ENCODE data around the gene RFX1. TPM values are rescaled to one million over a fixed set of nuclear protein-coding genes. Genes with fewer than 3 reads are reported as not detected.

Gene RFX1
- total RNA-seq, 1 donor from 2014 or later: 4.2 TPM

GRCh38 chr19:13954185-13954584, 51.9 kb downstream of the RFX1 start:
- DNase-seq (ENCODE audit: low read depth): no peak
- H3K4me3 ChIP-seq (ENCODE audit: low read depth, low read length): no peak overlapping the region
- TF ChIP-seq CTCF (conservative IDR thresholded peaks at IDR 0.05; ENCODE audit: low read depth, low read length): no peak

- peak overlapping the region; percentile 77 for H3K4me3 ChIP-seq (ENCODE audit: low read depth, low read length)
- no peak for DNase-seq (ENCODE audit: low read depth)
- peak; percentile 23 for TF ChIP-seq CTCF (conservative IDR thresholded peaks at IDR 0.05; ENCODE audit: low read depth, low read length)
Measured at GRCh38 chr19:13952931-13953531, 53.1 kb downstream of the RFX1 start.

GRCh38 chr19:13952154-13952930, 53.8 kb downstream of the RFX1 start, which contains the start of gene DCAF15:
TSS of gene DCAF15 (plus strand) at chr19:13952509. CDS start at chr19:13952513, 4 bp downstream.
- peak; percentile 86 for DNase-seq (ENCODE audit: low read depth)
- peak within 1 kb of the TSS; percentile 77 for H3K4me3 ChIP-seq (ENCODE audit: low read depth, low read length)
- TF ChIP-seq CTCF (conservative IDR thresholded peaks at IDR 0.05; ENCODE audit: low read depth, low read length): no peak

- no peak for TF ChIP-seq CTCF (conservative IDR thresholded peaks at IDR 0.05; ENCODE audit: low read depth, low read length)
- no peak for DNase-seq (ENCODE audit: low read depth)
- H3K4me3 ChIP-seq (ENCODE audit: low read depth, low read length): peak overlapping the region; percentile 54
Measured at GRCh38 chr19:13951799-13952153, 54.3 kb downstream of the RFX1 start.

GRCh38 chr19:13951043-13951442, 55.1 kb downstream of the RFX1 start:
- no peak overlapping the region for H3K4me3 ChIP-seq (ENCODE audit: low read depth, low read length)
- TF ChIP-seq CTCF (conservative IDR thresholded peaks at IDR 0.05; ENCODE audit: low read depth, low read length): no peak
- DNase-seq (ENCODE audit: low read depth): no peak

- DNase-seq (ENCODE audit: low read depth): no peak
- TF ChIP-seq CTCF (conservative IDR thresholded peaks at IDR 0.05; ENCODE audit: low read depth, low read length): no peak
- H3K4me3 ChIP-seq (ENCODE audit: low read depth, low read length): no peak overlapping the region
Measured at GRCh38 chr19:13946414-13946813, 59.7 kb downstream of the RFX1 start.

Measured in epithelial cell of proximal tubule (primary cell).